Measurements from ENCODE around the gene MLIP. TPM values are rescaled to one million over a fixed set of nuclear protein-coding genes. Genes with fewer than 3 reads are reported as not detected.

Gene MLIP
- total and polyA plus RNA-seq, 3 experiments from 2014 or later, result not detected

DNA sequence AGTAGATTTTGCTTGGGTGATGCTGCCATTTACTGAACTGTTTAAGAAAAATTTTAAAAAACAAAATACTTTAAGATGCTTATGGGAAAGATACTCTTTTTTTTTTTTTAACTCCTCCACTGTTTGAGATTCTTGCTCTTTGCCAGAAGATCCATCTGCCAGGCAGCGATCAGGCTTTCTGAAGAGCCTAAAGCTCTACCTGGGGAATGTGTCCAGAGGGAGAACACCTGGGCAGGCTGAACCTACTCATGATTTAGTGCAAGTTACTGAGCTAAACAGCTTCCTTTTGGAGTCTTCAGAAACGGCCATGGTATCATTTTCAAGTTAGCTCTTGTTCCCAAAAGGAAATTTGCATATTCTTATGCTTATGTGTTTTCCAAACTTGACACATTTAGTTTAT lies 23.5 kb upstream of the MLIP start:
- Mint-ChIP-seq H3K27me3 (peaks cover 0 to 1% of the 10 kb centered on the region in 2 donors), H3K27ac (no peak overlapping the region), H3K36me3 (no peaks in the 10 kb centered on the region), H3K4me3 (no peak overlapping the region), H3K4me1 (no peaks in the 10 kb centered on the region), H3K9me3 (peaks cover 0 to 4% (median 2%) of the 10 kb centered on the region in 5 donors)
- no peak for DNase-seq
- ChIA-PET CTCF (no interaction called here), POLR2A (no interaction called here)
- no peak overlapping the region for H3K27ac ChIP-seq (ENCODE audit: low read depth, low read length)
- H3K27me3 ChIP-seq (ENCODE audit: insufficient read depth, low read length, poor library complexity, severe bottlenecking), result no peaks in the 10 kb centered on the region
- H3K36me3 ChIP-seq (ENCODE audit: insufficient read depth, low read length), result no peaks in the 10 kb centered on the region
- H3K9me3 ChIP-seq (ENCODE audit: low read length), result no peaks in the 10 kb centered on the region
- no peaks in the 10 kb centered on the region for H3K4me1 ChIP-seq (ENCODE audit: insufficient read depth, low read length)
- H3K4me3 ChIP-seq (ENCODE audit: low read length), result no peak overlapping the region

DNA sequence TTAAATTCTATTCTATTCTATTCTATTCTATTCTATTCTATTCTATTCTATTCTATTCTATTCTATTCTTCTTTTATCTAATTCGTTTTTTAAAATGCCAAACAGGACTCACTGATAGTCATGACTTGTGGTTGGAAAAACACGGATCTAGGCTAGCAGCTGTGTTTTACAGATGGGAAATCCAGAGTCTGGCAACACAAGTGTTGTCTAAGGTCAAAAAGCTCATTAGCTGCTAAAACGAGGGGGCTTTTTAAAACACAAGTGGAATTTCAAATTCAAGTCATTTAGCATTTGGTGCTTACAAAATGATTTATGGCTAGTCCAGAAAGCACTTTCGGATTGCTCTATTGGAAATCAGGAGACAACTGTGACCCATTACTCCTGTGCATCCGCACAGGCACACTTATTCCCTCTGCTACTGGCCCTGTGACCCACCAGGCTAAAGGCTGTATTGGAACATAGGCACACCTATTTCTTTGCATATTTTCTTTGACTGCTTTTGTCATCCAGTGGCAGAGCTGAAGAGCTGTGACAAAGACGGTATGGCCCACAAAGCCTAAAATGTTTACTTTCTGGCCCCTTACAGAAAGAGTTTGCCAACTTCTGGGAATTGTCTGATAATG lies 17.8 kb upstream of the MLIP start:
- DNase-seq, result no peak
- Mint-ChIP-seq H3K4me3 (no peak overlapping the region), H3K27ac (no peak overlapping the region), H3K4me1 (no peaks in the 10 kb centered on the region), H3K27me3 (no peaks in the 10 kb centered on the region), H3K9me3 (peaks cover 0 to 12% (median 4%) of the 10 kb centered on the region in 5 donors), H3K36me3 (no peaks in the 10 kb centered on the region)
- H3K36me3 ChIP-seq (ENCODE audit: insufficient read depth, low read length), result no peaks in the 10 kb centered on the region
- no peaks in the 10 kb centered on the region for H3K27me3 ChIP-seq (ENCODE audit: insufficient read depth, low read length, poor library complexity, severe bottlenecking)
- ChIA-PET POLR2A (no interaction called here), CTCF (no interaction called here)
- no peaks in the 10 kb centered on the region for H3K9me3 ChIP-seq (ENCODE audit: low read length)
- H3K4me1 ChIP-seq (ENCODE audit: insufficient read depth, low read length), result no peaks in the 10 kb centered on the region
- no peak overlapping the region for H3K4me3 ChIP-seq (ENCODE audit: low read length)
- H3K27ac ChIP-seq (ENCODE audit: low read depth, low read length), result no peak overlapping the region

DNA sequence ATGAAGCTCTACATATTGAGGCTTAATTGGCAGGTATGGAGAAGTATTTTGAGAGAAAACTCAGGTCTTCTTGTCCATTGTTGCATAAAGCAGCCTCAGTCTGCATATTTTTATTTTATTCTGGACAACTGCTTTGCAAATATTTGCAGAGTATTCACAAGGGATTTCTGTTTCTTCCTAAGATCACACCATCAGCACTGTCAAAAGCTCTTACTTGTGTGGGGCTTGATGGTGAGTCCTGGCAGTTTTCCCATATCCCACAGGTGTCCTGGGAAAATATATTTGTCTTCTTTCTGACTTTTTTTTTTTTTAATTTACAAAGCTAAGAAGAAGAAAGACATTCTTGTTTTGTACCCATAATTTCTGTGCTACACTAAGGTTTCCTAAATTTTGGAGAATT lies 16.9 kb upstream of the MLIP start:
- H3K4me3 ChIP-seq (ENCODE audit: low read length), result no peak overlapping the region
- H3K36me3 ChIP-seq (ENCODE audit: insufficient read depth, low read length), result no peaks in the 10 kb centered on the region
- Mint-ChIP-seq H3K27me3 (no peaks in the 10 kb centered on the region), H3K36me3 (no peaks in the 10 kb centered on the region), H3K9me3 (peaks cover 0 to 13% (median 4%) of the 10 kb centered on the region in 5 donors), H3K4me1 (no peaks in the 10 kb centered on the region), H3K27ac (no peak overlapping the region), H3K4me3 (no peak overlapping the region)
- no peaks in the 10 kb centered on the region for H3K27me3 ChIP-seq (ENCODE audit: insufficient read depth, low read length, poor library complexity, severe bottlenecking)
- H3K9me3 ChIP-seq (ENCODE audit: low read length), result no peaks in the 10 kb centered on the region
- ChIA-PET POLR2A (no interaction called here), CTCF (no interaction called here)
- no peaks in the 10 kb centered on the region for H3K4me1 ChIP-seq (ENCODE audit: insufficient read depth, low read length)
- no peak for DNase-seq
- H3K27ac ChIP-seq (ENCODE audit: low read depth, low read length), result no peak overlapping the region

DNA sequence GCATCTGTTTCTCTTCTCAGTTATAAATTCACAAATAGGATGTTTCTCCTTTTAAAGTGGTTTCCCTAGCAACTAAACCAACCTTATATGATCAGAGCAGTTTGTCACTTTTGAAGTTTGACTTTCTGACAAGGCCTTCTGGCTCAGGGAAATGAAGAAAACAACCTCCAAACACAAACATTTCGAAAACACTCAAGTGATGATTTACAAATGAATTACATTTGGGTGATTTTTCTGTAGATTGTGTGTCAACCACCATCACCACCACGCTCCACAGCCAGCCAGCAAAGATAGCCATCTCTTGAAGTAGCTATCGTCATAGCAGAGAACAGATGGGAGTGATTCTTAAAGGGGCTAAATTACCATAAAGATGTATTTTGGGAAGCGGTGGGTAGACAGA lies 16.5 kb upstream of the MLIP start:
- no peak overlapping the region for H3K4me3 Mint-ChIP-seq

DNA sequence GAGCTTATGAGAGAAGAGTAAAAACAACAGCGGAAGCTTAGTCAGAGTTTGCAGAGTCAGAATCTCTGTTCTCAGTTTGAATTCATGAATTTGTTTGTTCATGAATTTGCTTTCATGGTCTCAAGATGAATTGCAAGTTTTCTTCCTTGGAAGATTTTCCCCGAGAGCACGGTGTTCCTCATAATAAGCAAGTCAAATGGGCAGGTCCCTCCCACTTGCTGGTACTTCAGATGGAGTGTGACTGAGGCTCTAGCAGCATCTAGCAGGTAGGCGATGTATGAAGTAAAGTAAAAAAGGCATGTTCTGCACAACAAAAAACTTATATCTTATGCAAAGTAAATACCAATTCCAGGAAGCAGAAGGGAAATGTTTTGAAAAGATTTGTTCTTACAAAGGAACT lies 15.5 kb upstream of the MLIP start:
- no peak overlapping the region for H3K27ac ChIP-seq (ENCODE audit: low read depth, low read length)
- no peaks in the 10 kb centered on the region for H3K4me1 Mint-ChIP-seq
- ChIA-PET POLR2A (no interaction called here), CTCF (no interaction called here)
- H3K36me3 Mint-ChIP-seq, result no peaks in the 10 kb centered on the region
- H3K9me3 ChIP-seq (ENCODE audit: low read length), result no peaks in the 10 kb centered on the region
- H3K4me3 Mint-ChIP-seq, result no peak overlapping the region
- no peak for DNase-seq
- no peaks in the 10 kb centered on the region for H3K4me1 ChIP-seq (ENCODE audit: insufficient read depth, low read length)
- H3K9me3 Mint-ChIP-seq, result peaks cover 0 to 13% (median 4%) of the 10 kb centered on the region in 5 donors
- H3K27ac Mint-ChIP-seq, result no peak overlapping the region
- H3K36me3 ChIP-seq (ENCODE audit: insufficient read depth, low read length), result no peaks in the 10 kb centered on the region
- H3K27me3 ChIP-seq (ENCODE audit: insufficient read depth, low read length, poor library complexity, severe bottlenecking), result no peaks in the 10 kb centered on the region
- H3K4me3 ChIP-seq (ENCODE audit: low read length), result no peak overlapping the region
- no peaks in the 10 kb centered on the region for H3K27me3 Mint-ChIP-seq

More for the DNA sequence above, 16.5 kb upstream of the MLIP start:
- H3K4me1 ChIP-seq (ENCODE audit: insufficient read depth, low read length), result no peaks in the 10 kb centered on the region
- Mint-ChIP-seq H3K9me3 (peaks cover 0 to 13% (median 4%) of the 10 kb centered on the region in 5 donors), H3K27me3 (no peaks in the 10 kb centered on the region), H3K4me1 (no peaks in the 10 kb centered on the region), H3K27ac (no peak overlapping the region), H3K36me3 (no peaks in the 10 kb centered on the region)
- H3K4me3 ChIP-seq (ENCODE audit: low read length), result no peak overlapping the region
- POLR2A ChIA-PET, result no interaction called here
- no peaks in the 10 kb centered on the region for H3K36me3 ChIP-seq (ENCODE audit: insufficient read depth, low read length)
- no peak for DNase-seq
- CTCF ChIA-PET, result no interaction called here
- H3K27ac ChIP-seq (ENCODE audit: low read depth, low read length), result no peak overlapping the region
- H3K9me3 ChIP-seq (ENCODE audit: low read length), result no peaks in the 10 kb centered on the region
- H3K27me3 ChIP-seq (ENCODE audit: insufficient read depth, low read length, poor library complexity, severe bottlenecking), result no peaks in the 10 kb centered on the region

DNA sequence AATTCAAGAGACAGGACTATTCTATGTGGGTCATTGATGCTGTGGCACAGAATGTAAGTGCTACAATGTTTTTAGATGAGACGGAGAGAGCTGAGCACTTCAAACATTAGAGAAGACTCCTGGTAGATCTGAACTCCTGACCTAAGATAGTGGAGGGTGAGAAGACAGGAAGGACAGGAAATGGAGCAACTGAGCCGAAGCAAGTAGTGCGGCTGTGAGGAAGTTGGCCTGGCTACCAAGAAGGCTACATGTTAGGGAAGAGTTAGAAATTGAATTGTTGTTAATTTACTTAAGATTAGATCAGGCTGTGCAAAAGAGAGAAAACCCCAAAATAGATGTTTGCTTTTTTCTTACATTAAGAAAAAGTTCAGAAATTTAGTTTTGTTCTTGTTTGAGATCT lies 14.4 kb upstream of the MLIP start:
- no peak for DNase-seq
- no peaks in the 10 kb centered on the region for H3K27me3 Mint-ChIP-seq
- H3K36me3 ChIP-seq (ENCODE audit: insufficient read depth, low read length), result no peaks in the 10 kb centered on the region
- no peaks in the 10 kb centered on the region for H3K36me3 Mint-ChIP-seq
- no peak overlapping the region for H3K4me3 Mint-ChIP-seq
- no peak overlapping the region for H3K4me3 ChIP-seq (ENCODE audit: low read length)
- no peak overlapping the region for H3K27ac ChIP-seq (ENCODE audit: low read depth, low read length)
- H3K4me1 ChIP-seq (ENCODE audit: insufficient read depth, low read length), result no peaks in the 10 kb centered on the region
- H3K4me1 Mint-ChIP-seq, result no peaks in the 10 kb centered on the region
- H3K9me3 ChIP-seq (ENCODE audit: low read length), result no peaks in the 10 kb centered on the region
- no peaks in the 10 kb centered on the region for H3K27me3 ChIP-seq (ENCODE audit: insufficient read depth, low read length, poor library complexity, severe bottlenecking)
- ChIA-PET POLR2A (no interaction called here), CTCF (no interaction called here)
- peaks cover 0 to 13% (median 4%) of the 10 kb centered on the region in 5 donors for H3K9me3 Mint-ChIP-seq
- H3K27ac Mint-ChIP-seq, result no peak overlapping the region

DNA sequence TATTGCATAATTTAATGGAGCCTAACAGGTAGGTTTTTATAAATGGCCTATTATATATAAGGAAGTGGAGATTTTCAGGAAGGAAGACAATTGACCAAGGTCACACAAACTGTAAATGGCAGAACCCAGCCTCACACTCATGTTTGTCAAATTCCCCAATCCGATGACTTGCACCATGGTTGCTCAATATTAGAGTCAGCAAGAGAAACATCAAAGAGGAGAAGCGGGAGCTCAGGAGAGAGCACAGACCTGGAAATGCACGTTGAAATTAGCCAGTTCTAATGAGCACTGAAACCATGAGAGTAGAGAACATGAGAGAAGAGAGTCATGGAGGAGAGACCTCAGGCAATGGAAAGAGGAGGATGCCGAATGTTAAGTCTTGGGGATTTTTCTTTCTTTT lies 13.5 kb upstream of the MLIP start:
- H3K36me3 ChIP-seq (ENCODE audit: insufficient read depth, low read length), result no peaks in the 10 kb centered on the region
- H3K4me3 ChIP-seq (ENCODE audit: low read length), result no peak overlapping the region
- no peaks in the 10 kb centered on the region for H3K36me3 Mint-ChIP-seq
- DNase-seq, result no peak
- no peak overlapping the region for H3K27ac Mint-ChIP-seq
- no peak overlapping the region for H3K4me3 Mint-ChIP-seq
- POLR2A ChIA-PET, result no interaction called here
- no peaks in the 10 kb centered on the region for H3K9me3 ChIP-seq (ENCODE audit: low read length)
- no peaks in the 10 kb centered on the region for H3K27me3 Mint-ChIP-seq
- H3K9me3 Mint-ChIP-seq, result peaks cover 0 to 13% (median 4%) of the 10 kb centered on the region in 5 donors
- H3K27ac ChIP-seq (ENCODE audit: low read depth, low read length), result no peak overlapping the region
- H3K4me1 Mint-ChIP-seq, result no peaks in the 10 kb centered on the region
- no peaks in the 10 kb centered on the region for H3K4me1 ChIP-seq (ENCODE audit: insufficient read depth, low read length)
- H3K27me3 ChIP-seq (ENCODE audit: insufficient read depth, low read length, poor library complexity, severe bottlenecking), result no peaks in the 10 kb centered on the region
- CTCF ChIA-PET, result no interaction called here

DNA sequence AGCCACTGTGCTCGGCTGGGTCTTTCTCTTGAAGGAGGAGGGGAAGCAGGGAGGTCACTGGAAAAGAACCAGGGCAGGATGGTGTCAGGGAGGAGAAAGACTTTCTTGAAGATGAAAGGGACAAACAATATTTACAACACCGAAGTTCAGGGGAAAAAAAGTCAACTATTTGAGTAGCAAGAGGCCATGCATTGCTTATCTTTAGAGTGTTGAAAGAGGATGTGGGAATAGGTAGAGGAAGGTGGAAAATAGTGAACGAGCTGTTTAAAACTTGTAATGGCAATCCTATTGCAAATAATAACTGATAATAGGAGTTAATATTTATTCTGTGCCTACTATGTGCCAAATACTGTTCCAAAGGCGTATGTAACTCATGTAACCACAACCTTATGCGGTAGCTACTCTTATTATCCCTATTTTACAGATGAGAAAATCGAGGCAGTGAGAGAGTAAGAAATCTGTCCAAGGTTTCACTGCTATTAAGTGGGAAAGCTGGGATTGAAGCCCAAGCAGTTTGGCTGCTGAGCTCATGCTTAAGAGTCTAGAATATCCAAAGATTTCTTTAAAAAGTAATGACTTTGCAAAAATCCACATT lies 12.7 kb upstream of the MLIP start:
- H3K27me3 ChIP-seq (ENCODE audit: insufficient read depth, low read length, poor library complexity, severe bottlenecking), result no peaks in the 10 kb centered on the region
- no peaks in the 10 kb centered on the region for H3K27me3 Mint-ChIP-seq
- ChIA-PET POLR2A (no interaction called here), CTCF (no interaction called here)
- H3K4me1 Mint-ChIP-seq, result no peaks in the 10 kb centered on the region
- H3K4me3 ChIP-seq (ENCODE audit: low read length), result no peak overlapping the region
- no peaks in the 10 kb centered on the region for H3K4me1 ChIP-seq (ENCODE audit: insufficient read depth, low read length)
- no peaks in the 10 kb centered on the region for H3K36me3 ChIP-seq (ENCODE audit: insufficient read depth, low read length)
- H3K27ac Mint-ChIP-seq, result no peak overlapping the region
- no peaks in the 10 kb centered on the region for H3K9me3 ChIP-seq (ENCODE audit: low read length)
- no peak overlapping the region for H3K27ac ChIP-seq (ENCODE audit: low read depth, low read length)
- no peak overlapping the region for H3K4me3 Mint-ChIP-seq
- DNase-seq, result no peak
- peaks cover 0 to 13% (median 4%) of the 10 kb centered on the region in 5 donors for H3K9me3 Mint-ChIP-seq
- no peaks in the 10 kb centered on the region for H3K36me3 Mint-ChIP-seq
